Activated effector memory CD4-positive, alpha-beta T cell treated with Interleukin-2 at 50 U/mL for 16 hours (primary cell): ENCODE results near the gene ATP6V0B.

Experiments
- DNase-seq: peaks from one replicate; pipeline ENCODE4 v3.0.0-alpha.2; 2020

Gene ATP6V0B

DNA sequence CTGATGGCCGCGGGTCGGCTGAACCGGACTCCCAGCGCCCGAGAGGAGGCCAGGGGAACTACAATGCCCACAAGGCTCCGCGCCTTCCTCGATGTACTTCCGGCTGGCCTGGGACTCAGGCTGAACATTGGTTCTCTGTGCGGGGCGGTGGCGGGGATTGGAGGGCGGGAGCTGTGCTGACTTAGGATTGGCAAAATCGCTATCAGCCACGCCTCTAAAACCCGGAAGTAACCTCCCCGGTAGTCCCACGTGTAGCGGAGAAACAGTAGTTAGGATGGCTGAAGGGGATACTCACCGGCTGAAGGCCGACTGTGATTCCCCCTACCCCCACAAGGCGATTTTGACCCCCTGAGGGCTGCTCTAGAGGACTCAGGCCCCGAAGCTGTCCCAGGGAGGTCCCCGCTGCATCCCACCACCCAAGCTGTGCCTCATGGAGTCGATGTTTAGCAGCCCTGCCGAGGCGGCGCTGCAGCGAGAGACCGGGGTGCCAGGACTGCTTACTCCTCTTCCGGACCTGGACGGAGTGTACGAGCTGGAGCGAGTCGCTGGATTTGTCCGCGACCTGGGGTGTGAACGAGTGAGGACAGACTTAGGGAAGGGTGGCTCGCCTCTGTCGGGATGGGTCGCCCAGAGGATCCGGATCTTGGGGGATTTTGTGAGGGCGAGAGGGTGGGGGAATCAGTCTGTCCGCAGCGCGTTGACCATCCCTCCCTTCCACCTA lies 4.9 kb upstream of the ATP6V0B start, which contains the start of gene DPH2:
Gene DPH2, plus strand, starts transcription at position 265 of the 721 bp plus-strand sequence. Its CDS starts 166 bp downstream, at position 431.
- peak; percentile 93 for DNase-seq

DNA sequence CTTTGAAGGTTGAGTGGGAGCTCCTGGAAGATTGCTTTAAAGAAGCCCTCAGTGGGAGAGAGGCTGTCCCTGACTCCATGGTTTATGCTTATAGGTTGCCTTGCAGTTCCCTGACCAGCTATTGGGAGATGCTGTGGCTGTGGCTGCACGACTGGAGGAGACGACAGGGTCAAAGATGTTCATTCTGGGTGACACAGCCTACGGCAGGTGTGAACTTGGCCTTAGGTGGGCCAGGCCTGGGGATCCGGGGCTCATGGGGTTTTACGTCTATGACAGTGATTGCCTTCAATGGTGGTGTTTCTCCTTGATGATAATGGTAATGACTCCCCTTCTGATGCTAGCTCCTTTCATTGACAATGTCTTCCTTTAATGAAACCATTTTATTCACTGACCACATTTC lies 4.3 kb upstream of the ATP6V0B start:
- no peak for DNase-seq

DNA sequence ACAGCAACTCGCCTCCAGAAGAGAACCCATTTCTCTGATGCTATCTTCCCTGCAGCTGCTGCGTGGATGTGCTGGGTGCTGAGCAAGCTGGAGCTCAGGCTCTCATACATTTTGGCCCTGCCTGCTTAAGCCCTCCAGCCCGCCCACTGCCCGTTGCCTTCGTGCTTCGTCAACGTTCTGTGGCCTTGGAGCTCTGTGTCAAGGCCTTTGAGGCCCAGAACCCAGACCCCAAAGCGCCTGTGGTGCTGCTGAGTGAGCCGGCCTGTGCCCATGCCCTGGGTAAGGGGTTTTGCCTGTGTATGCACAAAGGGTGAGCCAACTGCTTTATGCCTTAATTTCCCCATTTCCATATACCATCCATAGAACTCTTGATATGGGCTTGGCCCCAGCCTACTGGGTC lies 3.8 kb upstream of the ATP6V0B start:
- no peak for DNase-seq

DNA sequence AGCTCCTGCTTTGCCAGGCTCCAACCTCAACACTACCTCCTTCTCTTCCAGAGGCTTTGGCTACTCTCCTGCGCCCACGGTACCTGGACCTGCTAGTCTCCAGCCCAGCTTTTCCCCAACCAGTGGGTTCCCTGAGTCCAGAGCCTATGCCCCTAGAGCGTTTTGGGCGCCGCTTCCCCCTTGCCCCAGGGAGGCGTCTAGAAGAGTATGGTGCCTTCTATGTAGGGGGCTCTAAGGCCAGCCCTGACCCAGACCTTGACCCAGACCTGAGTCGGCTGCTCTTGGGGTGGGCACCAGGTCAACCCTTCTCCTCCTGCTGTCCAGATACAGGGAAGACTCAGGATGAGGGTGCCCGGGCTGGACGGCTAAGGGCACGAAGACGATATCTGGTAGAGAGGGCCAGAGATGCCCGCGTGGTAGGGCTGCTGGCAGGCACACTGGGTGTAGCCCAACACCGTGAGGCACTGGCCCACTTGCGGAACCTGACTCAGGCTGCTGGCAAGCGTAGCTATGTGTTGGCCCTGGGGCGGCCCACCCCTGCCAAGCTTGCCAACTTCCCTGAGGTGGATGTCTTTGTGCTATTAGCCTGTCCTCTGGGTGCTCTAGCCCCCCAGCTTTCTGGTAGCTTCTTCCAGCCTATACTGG lies 3.3 kb upstream of the ATP6V0B start:
- DNase-seq: no peak

DNA sequence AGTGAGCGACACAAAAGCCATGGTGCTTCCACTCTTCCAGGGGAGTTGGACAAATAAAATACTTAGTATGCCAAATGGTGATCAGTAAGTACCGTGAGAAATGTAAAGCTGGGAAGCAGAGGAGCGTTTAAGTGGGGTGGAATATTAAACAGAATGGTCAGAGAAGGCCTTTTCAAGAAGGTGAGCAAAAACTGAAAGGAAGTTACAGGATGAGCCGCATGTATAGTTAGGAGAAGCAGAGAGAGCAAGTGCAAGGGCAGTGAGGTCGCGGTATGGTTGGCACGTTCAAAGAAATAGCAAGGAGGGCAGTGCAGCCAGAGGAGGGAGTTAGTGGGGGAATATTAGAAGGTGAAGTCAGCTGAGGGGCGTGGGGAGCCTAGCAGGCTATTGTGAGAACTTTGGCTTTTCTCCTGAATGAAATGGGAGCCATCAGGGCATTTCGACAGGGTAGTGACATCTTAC lies 748 bp upstream of the ATP6V0B start:
- no peak for DNase-seq

DNA sequence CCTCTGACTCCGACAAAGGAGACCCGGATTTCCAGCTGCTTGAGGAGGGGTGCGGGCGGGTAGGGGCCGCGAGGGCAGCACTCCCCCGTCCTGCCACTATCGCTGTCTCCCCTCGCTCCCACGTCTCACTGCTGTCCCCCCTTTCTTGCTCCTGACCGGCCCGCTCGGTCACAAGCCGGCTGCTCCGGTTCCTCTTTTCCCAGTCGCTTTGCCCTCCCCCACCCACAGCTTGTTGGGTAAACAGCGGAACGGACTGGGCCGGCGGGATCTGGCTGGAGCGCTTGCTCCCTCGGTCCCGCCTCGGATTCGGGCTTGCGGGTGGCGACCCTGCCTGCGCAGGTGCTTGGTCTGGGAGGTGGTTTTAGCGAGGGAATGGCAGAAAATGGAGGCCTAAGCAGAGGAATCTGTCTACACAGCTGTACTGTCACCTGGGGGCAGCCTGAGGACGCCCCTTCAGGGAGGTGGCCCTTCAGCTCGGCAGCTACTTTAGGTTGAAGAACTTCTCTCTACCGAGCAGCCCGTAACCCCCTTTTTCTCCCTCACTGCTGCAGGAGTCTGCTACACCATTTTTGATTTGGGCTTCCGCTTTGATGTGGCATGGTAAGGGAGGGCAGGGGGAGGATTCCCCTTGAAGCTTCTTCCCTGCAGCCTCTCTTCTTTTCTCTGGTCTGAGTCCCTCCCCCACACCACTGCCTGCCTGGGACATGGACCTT lies 645 bp downstream of the ATP6V0B start:
- DNase-seq: peak; percentile 18

DNA sequence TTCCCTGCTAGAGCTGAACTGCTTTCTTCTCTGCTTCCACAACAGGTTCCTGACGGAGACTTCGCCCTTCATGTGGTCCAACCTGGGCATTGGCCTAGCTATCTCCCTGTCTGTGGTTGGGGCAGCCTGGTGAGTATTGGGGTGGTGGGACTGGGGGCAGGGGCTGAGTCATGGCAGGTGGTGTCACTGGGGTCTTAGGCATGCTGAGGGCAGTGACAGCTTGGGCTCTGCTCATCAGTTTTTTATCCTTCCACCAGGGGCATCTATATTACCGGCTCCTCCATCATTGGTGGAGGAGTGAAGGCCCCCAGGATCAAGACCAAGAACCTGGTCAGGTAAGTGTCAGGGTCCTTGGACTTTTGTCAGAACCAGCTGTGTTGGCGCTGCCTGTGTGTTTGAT lies 1.3 kb downstream of the ATP6V0B start:
- DNase-seq: no peak

DNA sequence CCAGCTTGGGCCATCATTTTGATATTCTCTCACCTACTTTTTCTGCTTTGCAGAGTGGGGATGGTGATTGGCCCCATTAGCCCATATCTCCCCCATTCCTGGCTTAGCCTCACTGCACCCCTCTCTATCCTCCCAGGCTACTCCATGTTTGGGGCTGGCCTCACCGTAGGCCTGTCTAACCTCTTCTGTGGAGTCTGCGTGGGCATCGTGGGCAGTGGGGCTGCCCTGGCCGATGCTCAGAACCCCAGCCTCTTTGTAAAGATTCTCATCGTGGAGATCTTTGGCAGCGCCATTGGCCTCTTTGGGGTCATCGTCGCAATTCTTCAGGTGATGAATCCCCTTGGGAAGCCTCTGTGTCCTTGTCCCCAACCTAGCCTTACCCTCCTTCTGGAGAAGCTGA lies 2.1 kb downstream of the ATP6V0B start:
- DNase-seq: no peak

DNA sequence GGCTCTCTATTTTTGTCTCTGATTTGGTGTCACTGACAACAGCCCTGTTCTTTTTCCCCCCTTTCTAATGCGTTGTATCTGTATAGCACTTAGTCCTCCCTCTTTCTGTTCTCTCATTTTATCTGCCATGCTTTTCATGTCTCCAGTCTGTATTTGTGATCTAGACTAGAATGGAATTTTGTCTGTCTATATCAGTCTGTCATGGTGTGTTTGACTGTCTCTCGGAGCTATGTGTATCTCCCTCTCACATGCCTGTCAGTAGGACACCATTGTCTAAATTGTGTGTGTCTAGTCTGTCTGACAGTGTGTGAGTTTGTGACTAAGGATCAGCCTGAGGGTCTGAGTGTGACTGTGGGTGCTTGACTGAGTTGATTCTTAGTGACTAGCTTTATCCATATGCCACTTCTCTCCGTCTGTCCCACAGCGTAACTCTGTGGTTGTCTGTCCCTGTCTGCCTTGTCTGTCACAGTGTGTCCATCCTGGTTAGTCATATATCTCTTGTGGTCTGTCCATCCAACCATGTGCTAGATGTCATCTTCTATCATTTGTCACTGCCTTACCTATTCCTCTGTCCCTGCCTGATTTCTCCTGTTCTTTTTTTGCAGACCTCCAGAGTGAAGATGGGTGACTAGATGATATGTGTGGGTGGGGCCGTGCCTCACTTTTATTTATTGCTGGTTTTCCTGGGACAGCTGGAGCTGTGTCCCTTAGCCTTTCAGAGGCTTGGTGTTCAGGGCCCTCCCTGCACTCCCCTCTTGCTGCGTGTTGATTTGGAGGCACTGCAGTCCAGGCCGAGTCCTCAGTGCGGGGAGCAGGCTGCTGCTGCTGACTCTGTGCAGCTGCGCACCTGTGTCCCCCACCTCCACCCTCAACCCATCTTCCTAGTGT lies 2.9 kb downstream of the ATP6V0B start:
- DNase-seq: no peak

DNA sequence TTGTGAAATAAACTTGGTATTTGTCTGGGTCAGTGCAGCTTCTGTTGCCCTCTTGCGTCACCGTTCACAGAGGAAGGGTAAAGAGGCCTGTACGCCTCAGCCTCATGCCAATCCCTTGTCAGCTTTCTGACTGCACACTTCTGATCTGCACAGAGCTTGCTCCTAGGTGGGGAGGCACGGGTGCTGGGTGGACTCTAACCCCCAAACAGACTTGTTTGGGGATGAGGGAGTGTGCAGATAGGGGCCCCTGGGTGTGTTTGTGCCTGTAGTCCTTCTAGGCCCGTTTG lies 3.4 kb downstream of the ATP6V0B start:
- DNase-seq: no peak

DNA sequence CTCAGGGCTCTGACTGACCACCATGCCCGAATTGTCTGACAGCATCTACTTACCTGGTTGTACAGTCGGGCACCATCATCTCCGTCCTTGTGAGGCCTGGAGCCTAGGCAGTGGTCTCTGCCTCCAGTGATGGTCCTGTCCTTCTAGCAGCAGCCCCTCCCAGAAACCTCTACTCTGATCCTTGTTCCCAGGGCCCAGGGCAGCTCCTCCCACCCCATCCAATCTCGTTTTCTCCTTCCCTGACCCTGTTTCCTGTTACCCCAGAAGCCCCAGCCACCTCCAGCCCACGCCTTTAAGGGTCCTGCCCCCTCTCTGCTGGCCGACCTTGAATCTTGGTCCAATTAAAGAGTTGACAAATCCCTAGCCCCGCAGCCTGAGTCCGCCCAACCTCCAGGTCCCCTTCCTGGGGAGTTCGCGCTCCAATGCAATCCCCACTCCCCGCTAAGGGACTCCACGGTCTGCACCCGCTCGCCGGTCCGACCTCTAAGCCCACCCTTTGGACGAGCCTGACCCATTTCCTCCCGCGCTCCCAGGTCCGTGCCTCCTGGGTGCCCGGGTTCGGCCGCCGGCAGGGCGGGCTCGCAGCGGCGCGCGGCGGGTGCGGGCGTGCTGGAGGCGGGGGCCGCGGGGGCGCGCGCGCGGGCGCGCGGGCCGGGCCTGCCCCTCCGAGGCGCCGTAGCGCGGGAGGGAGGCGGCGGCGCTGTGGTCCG lies 3.9 kb downstream of the ATP6V0B start, which contains the start of gene B4GALT2:
Gene B4GALT2, plus strand, starts transcription at position 660 of the 710 bp plus-strand sequence. CDS start 1,951 bp downstream, outside the sequence.
- peak; percentile 18 for DNase-seq

DNA sequence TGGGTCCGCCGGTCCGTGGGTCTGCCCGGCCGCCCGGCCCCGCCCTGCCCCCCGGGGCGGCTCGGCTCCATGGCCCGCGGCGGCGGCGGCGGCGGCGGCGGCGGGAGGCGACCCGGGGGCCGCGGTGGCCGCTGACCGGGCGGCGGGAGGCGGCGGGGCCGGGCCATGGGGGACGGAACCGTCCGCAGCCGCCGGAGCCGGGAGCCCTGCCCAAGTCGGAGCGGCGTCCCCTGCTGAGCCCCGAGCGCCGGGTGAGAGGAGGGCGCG lies 4.4 kb downstream of the ATP6V0B start:
- DNase-seq: no peak

DNA sequence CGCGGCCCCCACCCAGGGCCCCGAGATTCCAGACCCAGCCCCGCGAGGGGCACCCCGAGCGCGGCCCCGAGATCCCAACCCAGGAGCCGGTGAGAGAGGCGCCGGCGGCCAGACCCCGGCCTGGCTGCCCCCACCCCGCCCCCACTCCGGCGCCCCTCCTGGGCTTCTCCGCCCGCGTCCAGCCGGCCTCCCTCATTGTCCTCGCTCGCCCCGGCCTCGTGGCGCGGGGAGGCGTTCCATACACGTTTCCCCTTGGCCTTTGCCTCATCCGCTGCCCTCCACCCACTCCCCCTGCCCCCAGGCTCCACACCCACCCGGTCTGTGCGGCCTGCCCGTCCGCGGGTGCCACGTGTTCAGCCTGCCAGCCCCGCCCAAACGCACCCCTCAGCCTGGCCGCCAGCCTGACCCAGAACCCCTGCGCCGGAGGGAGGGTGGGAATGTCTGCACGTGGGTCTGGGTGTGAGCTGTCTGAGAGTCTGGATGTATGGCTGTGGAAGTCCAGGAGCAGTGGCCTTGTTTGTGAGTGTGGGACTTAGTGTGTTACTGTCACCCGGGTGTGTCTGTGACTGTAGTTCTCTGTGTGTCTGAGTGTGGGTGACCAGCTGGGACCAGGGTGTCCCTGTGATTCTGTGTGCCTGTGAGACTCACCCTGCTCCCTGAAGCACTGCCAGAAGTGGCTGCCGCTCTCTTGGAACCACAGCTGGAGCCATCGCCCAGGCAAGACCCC lies 4.9 kb downstream of the ATP6V0B start:
- no peak for DNase-seq

DNA sequence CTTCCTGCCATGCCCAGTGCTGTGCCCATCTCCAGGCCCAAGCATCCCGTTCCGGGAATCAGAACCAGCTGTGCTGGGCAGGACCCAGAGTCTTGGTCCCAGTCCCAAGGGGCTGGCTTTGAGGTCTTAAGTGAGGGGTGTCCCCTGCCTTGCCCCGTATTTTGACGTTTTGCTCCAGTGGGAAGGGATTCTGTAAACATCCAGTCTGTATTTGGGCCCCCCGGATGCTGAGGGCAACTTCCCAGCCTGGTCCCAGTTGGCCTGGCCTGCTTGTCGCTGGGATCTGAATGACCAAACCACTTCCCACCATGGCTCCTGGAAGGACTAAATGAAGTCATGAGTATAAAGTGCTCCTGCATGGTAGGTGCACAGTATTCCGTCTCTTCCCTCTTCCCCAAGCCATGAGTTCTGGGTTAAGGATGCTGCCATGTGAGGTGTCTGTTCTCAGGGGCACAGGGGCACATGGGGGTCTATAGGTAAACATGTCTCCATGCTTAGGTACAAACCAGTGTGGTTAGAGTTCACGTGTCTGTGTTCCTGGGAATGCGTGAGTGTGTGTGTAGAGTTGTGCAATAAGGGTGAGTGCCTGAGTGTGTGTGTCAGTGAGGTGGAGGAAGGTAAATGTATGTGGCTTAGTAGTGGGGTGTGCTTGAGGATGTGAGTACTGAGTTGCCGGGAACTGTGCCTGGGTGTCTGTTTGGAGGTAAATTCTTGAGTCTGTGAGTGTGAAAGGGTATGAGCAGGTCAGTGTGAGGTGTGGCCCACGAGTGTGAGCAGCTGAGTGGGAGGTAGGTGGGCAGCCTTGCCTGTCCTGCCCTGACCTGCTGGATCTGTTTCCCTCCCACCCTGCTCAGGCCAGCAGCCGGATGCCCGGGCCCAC lies 5.7 kb downstream of the ATP6V0B start:
- DNase-seq: no peak

DNA sequence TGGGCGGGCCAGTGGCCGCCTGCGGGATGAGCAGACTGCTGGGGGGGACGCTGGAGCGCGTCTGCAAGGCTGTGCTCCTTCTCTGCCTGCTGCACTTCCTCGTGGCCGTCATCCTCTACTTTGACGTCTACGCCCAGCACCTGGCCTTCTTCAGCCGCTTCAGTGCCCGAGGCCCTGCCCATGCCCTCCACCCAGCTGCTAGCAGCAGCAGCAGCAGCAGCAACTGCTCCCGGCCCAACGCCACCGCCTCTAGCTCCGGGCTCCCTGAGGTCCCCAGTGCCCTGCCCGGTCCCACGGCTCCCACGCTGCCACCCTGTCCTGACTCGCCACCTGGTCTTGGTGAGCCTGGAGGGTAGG lies 6.4 kb downstream of the ATP6V0B start:
- DNase-seq: no peak

DNA sequence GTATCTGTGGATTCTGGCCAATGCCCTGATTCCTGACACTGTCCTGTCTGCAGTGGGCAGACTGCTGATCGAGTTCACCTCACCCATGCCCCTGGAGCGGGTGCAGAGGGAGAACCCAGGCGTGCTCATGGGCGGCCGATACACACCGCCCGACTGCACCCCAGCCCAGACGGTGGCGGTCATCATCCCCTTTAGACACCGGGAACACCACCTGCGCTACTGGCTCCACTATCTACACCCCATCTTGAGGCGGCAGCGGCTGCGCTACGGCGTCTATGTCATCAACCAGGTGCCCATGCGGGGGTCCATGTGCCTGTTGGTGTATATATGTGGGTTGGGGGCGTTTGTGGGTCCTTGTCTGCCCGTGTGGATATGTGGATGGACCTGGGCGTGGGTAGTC lies 6.9 kb downstream of the ATP6V0B start:
- no peak for DNase-seq

DNA sequence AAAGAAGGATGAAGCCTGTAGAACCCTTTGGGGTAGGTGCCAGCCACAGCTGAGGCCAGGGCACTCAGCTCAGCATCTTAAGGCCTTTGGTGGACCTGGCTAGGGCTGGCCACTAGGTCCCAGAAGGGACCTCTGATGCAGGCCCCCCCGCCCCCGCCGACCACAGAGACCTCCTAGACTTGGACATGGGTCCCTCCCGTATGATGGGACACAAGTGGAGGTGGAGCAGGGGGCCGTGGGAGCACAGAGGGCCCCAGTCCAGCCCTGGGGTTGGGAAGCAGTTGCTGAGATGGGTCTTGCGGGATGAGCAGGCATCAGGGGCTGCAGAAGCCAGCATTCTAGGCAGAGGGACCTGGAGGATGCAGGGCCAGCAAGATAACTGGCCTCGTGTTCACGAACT lies 7.5 kb downstream of the ATP6V0B start:
- no peak for DNase-seq

DNA sequence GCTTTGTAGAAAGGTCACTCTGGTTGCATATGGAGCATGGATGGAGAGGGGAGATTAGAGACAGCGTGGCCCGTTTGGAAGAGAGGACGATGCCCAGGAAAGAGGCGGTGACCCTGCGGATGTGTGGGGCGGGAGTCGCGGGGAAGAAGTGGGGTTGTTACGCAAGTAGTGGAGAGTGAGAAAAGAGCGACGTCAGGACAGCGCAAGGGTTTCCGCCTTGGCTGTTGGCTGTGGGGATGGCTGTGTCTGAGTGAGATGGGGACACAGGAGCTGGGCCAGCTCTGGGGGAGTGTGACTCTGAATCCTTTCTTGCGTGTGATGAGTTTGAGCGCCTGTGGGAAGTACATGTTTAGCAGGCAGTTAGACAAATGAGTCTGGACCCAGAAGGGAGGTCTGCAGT lies 8.0 kb downstream of the ATP6V0B start:
- DNase-seq: no peak

DNA sequence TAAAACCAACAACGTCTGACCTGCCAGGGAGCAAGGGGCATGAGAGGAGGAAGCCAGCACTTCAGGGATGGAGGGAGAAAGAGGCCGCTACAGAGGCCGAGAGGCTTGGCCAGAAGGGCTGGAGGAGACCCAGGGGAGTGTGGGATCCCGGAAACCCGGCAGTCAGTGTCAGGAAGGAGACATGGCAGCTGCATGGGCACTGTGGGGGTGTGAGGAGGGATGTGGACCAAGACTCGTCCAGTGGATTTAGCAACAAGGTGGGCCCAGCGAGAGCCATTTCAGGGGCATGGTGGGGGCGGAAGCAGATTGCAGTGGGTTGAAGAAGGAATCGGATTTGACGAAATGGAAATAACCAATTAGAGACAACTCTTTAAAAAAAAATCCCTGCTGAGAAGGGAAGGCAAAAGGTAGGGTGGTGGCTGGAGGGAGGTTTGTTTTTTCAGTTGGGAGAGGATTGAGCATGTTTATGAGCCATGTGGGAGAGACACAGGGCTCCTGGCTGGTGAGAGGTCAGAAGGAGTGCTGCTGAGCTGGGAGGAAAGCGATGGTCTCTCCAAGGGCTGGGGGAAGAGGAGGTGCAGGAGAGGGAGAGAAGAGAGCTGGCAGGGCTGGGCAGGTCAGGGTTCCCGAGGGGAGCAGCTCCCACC lies 8.6 kb downstream of the ATP6V0B start:
- no peak for DNase-seq

DNA sequence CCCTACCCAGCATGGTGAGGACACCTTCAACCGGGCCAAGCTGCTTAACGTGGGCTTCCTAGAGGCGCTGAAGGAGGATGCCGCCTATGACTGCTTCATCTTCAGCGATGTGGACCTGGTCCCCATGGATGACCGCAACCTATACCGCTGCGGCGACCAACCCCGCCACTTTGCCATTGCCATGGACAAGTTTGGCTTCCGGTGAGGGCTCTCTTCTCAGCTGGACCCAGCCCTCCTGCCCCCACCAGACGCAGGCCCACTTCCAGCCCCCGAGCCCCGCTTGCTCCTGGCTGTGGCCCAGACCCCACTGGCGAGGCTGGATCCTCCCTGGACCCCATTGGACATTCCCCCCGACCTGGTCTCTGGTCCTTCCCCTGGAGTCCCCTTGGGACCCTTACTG lies 10.1 kb downstream of the ATP6V0B start:
- no peak for DNase-seq
